ENCODE measurements around the gene MYO9B. TPM values are rescaled to one million over a fixed set of nuclear protein-coding genes. Genes with fewer than 3 reads are reported as not detected.

MYO9B gene, protein sequence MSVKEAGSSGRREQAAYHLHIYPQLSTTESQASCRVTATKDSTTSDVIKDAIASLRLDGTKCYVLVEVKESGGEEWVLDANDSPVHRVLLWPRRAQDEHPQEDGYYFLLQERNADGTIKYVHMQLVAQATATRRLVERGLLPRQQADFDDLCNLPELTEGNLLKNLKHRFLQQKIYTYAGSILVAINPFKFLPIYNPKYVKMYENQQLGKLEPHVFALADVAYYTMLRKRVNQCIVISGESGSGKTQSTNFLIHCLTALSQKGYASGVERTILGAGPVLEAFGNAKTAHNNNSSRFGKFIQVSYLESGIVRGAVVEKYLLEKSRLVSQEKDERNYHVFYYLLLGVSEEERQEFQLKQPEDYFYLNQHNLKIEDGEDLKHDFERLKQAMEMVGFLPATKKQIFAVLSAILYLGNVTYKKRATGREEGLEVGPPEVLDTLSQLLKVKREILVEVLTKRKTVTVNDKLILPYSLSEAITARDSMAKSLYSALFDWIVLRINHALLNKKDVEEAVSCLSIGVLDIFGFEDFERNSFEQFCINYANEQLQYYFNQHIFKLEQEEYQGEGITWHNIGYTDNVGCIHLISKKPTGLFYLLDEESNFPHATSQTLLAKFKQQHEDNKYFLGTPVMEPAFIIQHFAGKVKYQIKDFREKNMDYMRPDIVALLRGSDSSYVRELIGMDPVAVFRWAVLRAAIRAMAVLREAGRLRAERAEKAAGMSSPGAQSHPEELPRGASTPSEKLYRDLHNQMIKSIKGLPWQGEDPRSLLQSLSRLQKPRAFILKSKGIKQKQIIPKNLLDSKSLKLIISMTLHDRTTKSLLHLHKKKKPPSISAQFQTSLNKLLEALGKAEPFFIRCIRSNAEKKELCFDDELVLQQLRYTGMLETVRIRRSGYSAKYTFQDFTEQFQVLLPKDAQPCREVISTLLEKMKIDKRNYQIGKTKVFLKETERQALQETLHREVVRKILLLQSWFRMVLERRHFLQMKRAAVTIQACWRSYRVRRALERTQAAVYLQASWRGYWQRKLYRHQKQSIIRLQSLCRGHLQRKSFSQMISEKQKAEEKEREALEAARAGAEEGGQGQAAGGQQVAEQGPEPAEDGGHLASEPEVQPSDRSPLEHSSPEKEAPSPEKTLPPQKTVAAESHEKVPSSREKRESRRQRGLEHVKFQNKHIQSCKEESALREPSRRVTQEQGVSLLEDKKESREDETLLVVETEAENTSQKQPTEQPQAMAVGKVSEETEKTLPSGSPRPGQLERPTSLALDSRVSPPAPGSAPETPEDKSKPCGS (N-terminal part only)
- 74.9 TPM for polyA plus RNA-seq (2013, experiment 1 of 2)
- 63.6 TPM for polyA plus RNA-seq (2013, experiment 2 of 2)

DNA sequence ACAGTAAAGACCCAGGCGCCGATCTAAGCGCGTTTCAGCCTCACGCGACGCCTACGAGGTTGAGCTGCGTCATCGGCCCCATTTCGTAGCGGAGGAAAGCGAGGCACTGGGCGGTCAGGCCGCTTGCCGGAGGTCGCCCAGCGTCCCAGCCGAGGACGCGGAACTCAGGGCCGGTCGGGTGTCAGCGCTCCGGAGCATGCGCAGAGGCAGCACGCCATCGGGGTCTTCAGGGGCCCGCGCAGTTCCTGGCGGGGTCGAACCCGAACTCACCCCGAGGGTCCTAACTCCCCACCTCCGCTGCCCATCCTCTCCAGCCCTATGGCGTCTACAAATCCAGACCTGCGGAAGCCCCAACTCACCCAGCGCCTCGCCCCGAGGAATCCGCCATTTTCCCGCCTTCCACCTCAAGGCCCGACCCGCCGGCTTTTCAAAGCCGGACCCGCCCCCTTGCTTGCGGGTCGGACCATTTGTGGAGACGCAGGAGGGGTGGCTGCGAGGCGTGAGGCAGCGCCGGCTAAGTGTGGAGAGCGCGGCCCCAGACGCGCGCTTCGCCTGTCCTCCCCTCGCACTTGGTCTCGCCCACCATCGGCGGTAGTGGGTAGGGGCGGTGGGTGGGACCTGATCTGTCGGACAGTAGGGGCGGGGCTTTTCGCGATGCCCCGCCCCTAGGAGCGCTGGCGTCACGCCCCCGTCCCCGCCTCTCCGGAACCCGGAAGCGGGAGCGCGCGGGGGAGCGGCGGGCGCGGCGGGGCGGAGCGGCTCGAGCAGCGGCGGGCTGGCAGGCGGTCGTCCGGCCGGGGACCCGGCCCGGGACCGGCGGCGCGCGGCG, at the start of gene MYO9B, which contains the start of gene HAUS8:
TSS of gene MYO9B (plus strand) at position 743 of the 829 bp plus-strand sequence. CDS start 25,941 bp downstream, outside the sequence.
TSS of gene HAUS8 (minus strand) at position 418 of the 829 bp plus-strand sequence. CDS start at position 388, 30 bp downstream.
- H3K4me3 ChIP-seq (ENCODE audit: extremely low read depth, insufficient read depth, low read length, poor library complexity, severe bottlenecking), result peak within 1 kb of the TSS; percentile 72
- no peaks in the 10 kb centered on the region for H3K9me3 ChIP-seq (ENCODE audit: control insufficient read depth, low read length)
- peak within 1 kb of the TSS; percentile 74 for H3K27ac ChIP-seq (ENCODE audit: low read depth, low read length, severe bottlenecking)
- 0% methylated on average over 75 to 81 of the region's 103 CpGs for WGBS, 2 experiments (ENCODE audit: insufficient coverage in 2 of 2)
- peaks cover 34% of the 10 kb centered on the region for H3K36me3 ChIP-seq (ENCODE audit: control insufficient read depth, insufficient read depth, low read length)
- H3K4me1 ChIP-seq (ENCODE audit: control insufficient read depth, insufficient read depth, low read length, poor library complexity, severe bottlenecking), result peaks cover 33% of the 10 kb centered on the region

DNA sequence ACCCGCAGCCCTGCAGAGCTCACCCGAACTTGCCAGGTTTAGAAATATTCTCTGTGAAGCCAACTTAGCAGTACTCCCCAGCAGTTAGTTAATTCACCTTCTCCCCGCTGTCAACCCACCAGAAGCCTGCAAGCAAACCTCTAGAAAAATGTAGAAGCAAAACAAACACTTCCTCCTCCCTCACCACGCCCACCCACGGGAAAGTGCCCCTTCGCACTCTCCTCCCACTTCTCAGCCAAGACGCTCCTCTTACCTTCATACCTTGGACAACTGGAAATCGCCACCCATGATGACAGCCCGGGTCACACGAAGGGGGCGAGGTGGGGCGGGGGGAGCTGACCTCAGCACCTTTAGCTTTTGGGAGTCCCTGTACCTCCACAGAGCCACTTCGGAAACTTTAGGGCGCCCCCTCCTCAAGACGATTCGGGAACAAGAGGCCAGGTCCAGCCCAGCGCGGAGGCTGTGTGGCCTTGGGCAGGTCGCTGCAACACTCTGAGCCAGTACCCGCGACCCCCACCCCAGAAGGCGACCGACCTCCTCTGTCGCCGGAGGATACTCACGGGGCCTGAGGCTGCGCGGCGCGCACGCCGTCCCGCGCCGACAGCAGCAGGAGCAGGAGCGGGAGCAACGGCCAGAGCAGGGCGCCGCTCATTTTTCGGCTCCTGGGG, 49.5 kb upstream of the MYO9B start:
- Histone ChIP-seq H3K27ac (ENCODE audit: low read depth, low read length, severe bottlenecking) (no peak overlapping the region), H3K4me3 (ENCODE audit: extremely low read depth, insufficient read depth, low read length, poor library complexity, severe bottlenecking) (peak overlapping the region; percentile 56), H3K9me3 (ENCODE audit: control insufficient read depth, low read length) (peaks cover 8% of the 10 kb centered on the region), H3K36me3 (ENCODE audit: control insufficient read depth, insufficient read depth, low read length) (no peaks in the 10 kb centered on the region), H3K4me1 (ENCODE audit: control insufficient read depth, insufficient read depth, low read length, poor library complexity, severe bottlenecking) (no peaks in the 10 kb centered on the region)
- WGBS, 2 experiments (ENCODE audit: insufficient coverage in 2 of 2), result 3 to 4% methylated on average over 18 to 21 of the region's 40 CpGs

DNA sequence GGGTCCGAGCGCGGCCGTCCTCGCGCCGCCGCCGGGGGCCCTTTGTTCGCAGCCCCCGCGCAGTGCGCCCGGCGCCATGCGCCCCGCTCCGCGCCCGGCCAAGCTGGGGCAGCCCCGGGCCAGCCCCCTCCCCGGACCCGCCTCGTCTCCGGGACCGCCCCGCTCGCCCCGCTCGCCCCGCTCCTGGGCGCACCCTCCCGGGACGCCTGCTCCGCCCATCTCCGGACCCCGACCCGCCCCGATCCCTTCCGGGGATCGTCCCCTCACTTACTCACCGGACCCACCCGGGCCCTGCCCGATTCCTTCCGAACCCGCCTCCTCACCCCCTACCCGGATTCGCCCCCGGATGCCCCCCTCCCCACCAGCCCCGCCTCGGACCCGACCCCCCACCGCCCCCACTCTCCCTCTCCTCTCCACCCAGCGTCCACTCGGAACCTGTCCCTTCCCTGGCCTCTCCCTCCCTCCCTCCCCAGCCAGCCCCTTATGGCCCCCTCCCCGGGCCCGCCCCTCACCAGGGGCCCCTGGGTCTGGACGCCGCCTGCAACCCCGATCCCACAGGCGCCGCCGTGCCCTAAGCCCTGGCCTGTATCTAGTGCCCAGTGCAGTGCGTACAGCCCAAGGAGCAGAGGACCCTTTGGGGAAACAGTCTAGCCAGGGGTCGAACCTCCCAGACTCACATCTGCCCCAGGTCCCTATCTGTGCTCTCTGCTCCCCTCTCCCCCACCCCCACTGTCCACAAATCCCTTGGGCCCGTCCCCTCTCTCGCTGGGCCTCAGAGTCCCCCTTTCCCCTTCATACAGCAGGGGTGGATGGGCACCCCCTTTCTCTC, 48.7 kb upstream of the MYO9B start, which contains the start of gene CPAMD8:
TSS of gene CPAMD8 (minus strand) at position 105 of the 829 bp plus-strand sequence. CDS start 168 bp downstream, outside the sequence.
- Histone ChIP-seq H3K4me3 (ENCODE audit: extremely low read depth, insufficient read depth, low read length, poor library complexity, severe bottlenecking) (peak within 1 kb of the TSS; percentile 56), H3K36me3 (ENCODE audit: control insufficient read depth, insufficient read depth, low read length) (no peaks in the 10 kb centered on the region), H3K27ac (ENCODE audit: low read depth, low read length, severe bottlenecking) (no peak within 1 kb of the TSS), H3K4me1 (ENCODE audit: control insufficient read depth, insufficient read depth, low read length, poor library complexity, severe bottlenecking) (no peaks in the 10 kb centered on the region), H3K9me3 (ENCODE audit: control insufficient read depth, low read length) (peaks cover 8% of the 10 kb centered on the region)
- WGBS, 2 experiments (ENCODE audit: insufficient coverage in 2 of 2), result 8 to 13% methylated on average over 14 to 24 of the region's 67 CpGs

DNA sequence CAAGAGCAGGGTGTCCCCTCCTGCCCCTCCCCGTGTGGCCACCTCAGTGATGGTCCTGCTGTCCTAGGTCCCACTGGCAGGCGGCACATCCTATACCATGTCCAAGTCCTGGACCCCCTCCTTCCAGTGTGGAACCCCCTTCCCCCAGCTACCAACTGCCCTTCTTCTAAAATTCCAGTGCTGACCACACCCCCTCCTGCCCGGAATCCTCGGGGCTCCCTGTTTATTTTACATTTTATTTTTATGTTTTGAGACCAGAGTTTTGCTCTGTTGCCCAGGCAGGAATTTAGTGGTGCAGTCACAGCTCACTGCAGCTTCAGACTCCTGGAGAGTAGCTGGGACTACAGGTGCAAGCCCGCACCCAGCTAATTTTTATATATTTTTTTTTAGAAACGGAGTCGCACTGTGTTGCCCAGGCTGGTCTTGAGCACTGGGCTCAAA, 48.0 kb upstream of the MYO9B start:
- Histone ChIP-seq H3K27ac (ENCODE audit: low read depth, low read length, severe bottlenecking) (no peak overlapping the region), H3K4me1 (ENCODE audit: control insufficient read depth, insufficient read depth, low read length, poor library complexity, severe bottlenecking) (no peaks in the 10 kb centered on the region), H3K4me3 (ENCODE audit: extremely low read depth, insufficient read depth, low read length, poor library complexity, severe bottlenecking) (no peak overlapping the region), H3K9me3 (ENCODE audit: control insufficient read depth, low read length) (peaks cover 8% of the 10 kb centered on the region), H3K36me3 (ENCODE audit: control insufficient read depth, insufficient read depth, low read length) (no peaks in the 10 kb centered on the region)
- WGBS, 2 experiments (ENCODE audit: insufficient coverage in 2 of 2), result 77 to 80% methylated on average over 4 to 5 of the region's 7 CpGs

DNA sequence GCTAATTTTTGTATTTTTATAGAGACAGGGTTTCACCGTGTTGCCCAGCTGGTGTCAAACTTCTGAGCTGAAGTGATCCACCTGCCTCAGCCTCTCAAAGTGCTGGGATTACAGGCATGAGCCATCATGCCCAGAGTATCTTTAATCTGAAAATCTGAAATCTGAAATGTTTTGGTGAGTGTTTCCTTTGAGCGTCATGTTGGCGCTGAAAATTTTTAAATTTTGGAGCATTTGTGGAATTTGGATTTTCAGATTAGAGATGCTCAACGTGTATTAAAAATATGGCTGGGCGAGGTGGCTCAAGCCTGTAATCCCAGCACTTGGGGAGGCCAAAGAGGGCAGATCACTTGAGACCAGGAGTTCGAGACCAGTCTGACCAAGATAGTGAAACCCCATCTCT, 43.8 kb upstream of the MYO9B start:
- WGBS, 2 experiments (ENCODE audit: insufficient coverage in 2 of 2), result 89 to 96% methylated on average over 5 to 6 of the region's 6 CpGs
- Histone ChIP-seq H3K36me3 (ENCODE audit: control insufficient read depth, insufficient read depth, low read length) (no peaks in the 10 kb centered on the region), H3K4me1 (ENCODE audit: control insufficient read depth, insufficient read depth, low read length, poor library complexity, severe bottlenecking) (no peaks in the 10 kb centered on the region), H3K27ac (ENCODE audit: low read depth, low read length, severe bottlenecking) (no peak overlapping the region), H3K4me3 (ENCODE audit: extremely low read depth, insufficient read depth, low read length, poor library complexity, severe bottlenecking) (no peak overlapping the region), H3K9me3 (ENCODE audit: control insufficient read depth, low read length) (no peaks in the 10 kb centered on the region)

DNA sequence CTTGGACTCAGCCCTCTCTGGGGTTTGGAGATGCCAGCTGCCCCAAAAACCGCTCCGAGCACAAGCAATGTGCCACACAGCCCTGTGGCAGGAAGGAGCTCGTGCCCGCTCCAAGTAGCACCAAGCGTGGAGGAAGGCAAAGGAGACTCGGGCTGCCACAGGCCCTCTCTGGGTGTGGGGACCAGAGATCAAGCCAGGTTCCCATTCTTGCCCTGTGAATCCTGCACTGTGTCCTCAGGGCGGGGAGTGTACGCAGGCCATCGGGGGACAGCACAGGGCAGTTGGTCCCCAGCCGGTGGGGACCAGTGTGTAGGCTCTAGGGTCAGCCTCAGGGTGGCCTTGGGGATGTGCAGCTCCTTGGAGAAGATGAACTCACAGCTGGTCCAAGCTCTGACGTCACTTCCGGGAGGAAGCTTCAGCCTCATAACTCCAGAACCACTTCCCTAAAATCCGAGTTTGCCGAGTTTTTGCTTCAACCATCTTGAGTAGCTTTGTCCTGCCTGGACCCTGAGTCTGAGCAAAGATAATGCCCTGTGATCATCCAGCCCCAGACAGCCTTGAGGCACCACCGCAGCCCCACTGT, 39.6 kb upstream of the MYO9B start:
- Histone ChIP-seq H3K9me3 (ENCODE audit: control insufficient read depth, low read length) (no peaks in the 10 kb centered on the region), H3K4me3 (ENCODE audit: extremely low read depth, insufficient read depth, low read length, poor library complexity, severe bottlenecking) (no peak overlapping the region), H3K27ac (ENCODE audit: low read depth, low read length, severe bottlenecking) (no peak overlapping the region), H3K36me3 (ENCODE audit: control insufficient read depth, insufficient read depth, low read length) (no peaks in the 10 kb centered on the region), H3K4me1 (ENCODE audit: control insufficient read depth, insufficient read depth, low read length, poor library complexity, severe bottlenecking) (no peaks in the 10 kb centered on the region)
- WGBS, 2 experiments (ENCODE audit: insufficient coverage in 2 of 2), result 89 to 95% methylated on average over 11 to 15 of the region's 15 CpGs

DNA sequence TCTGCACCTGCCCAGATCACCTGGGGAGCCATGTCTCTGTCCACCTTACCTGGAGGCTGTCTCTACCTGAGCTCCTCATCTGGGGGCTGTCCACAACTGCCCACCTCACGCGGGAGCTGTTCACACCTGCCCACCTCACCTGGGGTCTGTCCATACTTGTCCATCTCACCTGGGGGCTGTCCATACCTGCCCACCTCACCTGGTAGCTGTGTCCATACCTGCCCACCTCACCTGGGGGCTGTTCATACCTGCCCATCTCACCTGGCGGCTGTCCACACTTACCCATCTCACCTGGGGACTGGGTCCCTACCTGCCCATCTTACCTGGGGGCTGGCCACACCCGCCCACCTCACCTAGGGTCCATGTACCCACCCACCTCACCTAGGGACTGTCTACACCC, 38.9 kb upstream of the MYO9B start:
- no peaks in the 10 kb centered on the region for H3K9me3 ChIP-seq (ENCODE audit: control insufficient read depth, low read length)
- WGBS, 2 experiments (ENCODE audit: insufficient coverage in 2 of 2), result 77 to 81% methylated on average over 3 of the region's 4 CpGs
- H3K27ac ChIP-seq (ENCODE audit: low read depth, low read length, severe bottlenecking), result no peak overlapping the region
- no peak overlapping the region for H3K4me3 ChIP-seq (ENCODE audit: extremely low read depth, insufficient read depth, low read length, poor library complexity, severe bottlenecking)
- no peaks in the 10 kb centered on the region for H3K4me1 ChIP-seq (ENCODE audit: control insufficient read depth, insufficient read depth, low read length, poor library complexity, severe bottlenecking)
- no peaks in the 10 kb centered on the region for H3K36me3 ChIP-seq (ENCODE audit: control insufficient read depth, insufficient read depth, low read length)

DNA sequence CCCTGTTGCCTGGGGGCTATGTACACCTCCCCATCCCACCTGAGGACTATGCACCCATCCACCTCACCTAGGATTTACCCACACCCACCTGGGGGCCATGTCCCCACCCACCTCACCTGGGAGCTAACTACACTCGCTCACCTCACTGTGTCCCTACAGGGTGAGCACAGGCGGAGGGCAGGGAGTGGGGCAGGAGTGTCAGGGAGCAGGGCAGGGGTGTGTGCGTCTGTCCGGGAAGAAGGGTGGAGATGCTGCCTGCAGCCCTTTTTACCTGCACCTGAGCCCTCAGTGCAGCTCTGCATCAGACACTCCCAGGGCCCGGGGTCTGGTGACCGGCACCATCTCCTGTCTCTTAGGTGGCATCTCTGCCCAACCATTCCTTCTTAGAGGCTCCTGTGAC, 38.4 kb upstream of the MYO9B start:
- 81 to 93% methylated on average over 3 of the region's 6 CpGs for WGBS, 2 experiments (ENCODE audit: insufficient coverage in 2 of 2)
- H3K27ac ChIP-seq (ENCODE audit: low read depth, low read length, severe bottlenecking), result no peak overlapping the region
- H3K4me3 ChIP-seq (ENCODE audit: extremely low read depth, insufficient read depth, low read length, poor library complexity, severe bottlenecking), result no peak overlapping the region
- no peaks in the 10 kb centered on the region for H3K36me3 ChIP-seq (ENCODE audit: control insufficient read depth, insufficient read depth, low read length)
- no peaks in the 10 kb centered on the region for H3K4me1 ChIP-seq (ENCODE audit: control insufficient read depth, insufficient read depth, low read length, poor library complexity, severe bottlenecking)
- H3K9me3 ChIP-seq (ENCODE audit: control insufficient read depth, low read length), result no peaks in the 10 kb centered on the region
